ENCODE measurements around the gene MLLT6.

DNA sequence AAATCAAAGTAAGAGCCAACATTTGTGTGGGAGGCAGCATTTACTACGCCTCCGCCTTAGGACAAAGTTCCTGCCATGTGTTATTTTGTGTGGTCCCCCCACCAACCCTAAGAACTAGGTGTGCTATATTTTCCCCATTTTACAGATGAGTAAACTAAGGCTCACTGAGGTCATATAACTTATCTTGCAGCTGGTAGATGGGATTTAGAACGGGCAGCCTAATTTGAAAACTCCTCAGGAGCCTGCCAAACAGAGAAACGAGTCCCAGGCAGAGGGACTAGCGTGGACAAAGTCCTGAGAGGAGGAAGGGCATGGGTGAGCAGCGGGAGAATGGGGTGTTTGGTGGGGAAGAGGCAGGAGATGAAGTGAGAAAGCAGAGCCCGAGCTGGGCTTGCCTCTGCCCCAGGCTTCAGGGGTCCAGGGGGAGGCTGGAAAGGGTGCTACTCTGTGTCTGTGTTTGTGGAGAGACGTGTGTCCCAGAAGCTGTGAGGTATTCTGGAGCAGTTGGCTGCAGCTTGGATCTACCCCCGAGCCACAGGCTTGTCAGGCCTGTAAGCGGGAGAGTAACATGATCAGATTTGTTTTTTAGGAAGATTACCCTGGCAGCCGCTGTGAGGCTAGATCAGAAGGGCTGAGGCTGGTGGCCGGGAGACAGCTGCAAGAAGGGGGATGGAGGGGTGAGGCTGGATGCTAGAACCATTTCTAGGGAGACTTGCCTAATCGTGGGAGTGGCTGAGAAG is 5.0 kb downstream of the MLLT6 start:
- TF ChIP-seq MXD4 (CRISPR knock-in tag; IDR thresholded peaks at IDR 0.05; ENCODE audit: borderline replicate concordance) (no peak), CREB1 (CRISPR knock-in tag; IDR thresholded peaks at IDR 0.05) (no peak), TEAD4 (CRISPR knock-in tag; IDR thresholded peaks at IDR 0.05) (no peak), SMAD4 (CRISPR knock-in tag; IDR thresholded peaks at IDR 0.05) (no peak), RELA (CRISPR knock-in tag; IDR thresholded peaks at IDR 0.05; ENCODE audit: borderline replicate concordance) (no peak), GABPB1 (CRISPR knock-in tag; IDR thresholded peaks at IDR 0.05) (no peak), NR3C1 (CRISPR knock-in tag; conservative IDR thresholded peaks at IDR 0.05; ENCODE audit: low read depth) (no peak)
- TF ChIP-seq, protein P1, sequence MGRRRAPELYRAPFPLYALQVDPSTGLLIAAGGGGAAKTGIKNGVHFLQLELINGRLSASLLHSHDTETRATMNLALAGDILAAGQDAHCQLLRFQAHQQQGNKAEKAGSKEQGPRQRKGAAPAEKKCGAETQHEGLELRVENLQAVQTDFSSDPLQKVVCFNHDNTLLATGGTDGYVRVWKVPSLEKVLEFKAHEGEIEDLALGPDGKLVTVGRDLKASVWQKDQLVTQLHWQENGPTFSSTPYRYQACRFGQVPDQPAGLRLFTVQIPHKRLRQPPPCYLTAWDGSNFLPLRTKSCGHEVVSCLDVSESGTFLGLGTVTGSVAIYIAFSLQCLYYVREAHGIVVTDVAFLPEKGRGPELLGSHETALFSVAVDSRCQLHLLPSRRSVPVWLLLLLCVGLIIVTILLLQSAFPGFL (CRISPR knock-in tag; IDR thresholded peaks at IDR 0.05; ENCODE audit: borderline replicate concordance), result no peak
- TF ChIP-seq, protein P2, sequence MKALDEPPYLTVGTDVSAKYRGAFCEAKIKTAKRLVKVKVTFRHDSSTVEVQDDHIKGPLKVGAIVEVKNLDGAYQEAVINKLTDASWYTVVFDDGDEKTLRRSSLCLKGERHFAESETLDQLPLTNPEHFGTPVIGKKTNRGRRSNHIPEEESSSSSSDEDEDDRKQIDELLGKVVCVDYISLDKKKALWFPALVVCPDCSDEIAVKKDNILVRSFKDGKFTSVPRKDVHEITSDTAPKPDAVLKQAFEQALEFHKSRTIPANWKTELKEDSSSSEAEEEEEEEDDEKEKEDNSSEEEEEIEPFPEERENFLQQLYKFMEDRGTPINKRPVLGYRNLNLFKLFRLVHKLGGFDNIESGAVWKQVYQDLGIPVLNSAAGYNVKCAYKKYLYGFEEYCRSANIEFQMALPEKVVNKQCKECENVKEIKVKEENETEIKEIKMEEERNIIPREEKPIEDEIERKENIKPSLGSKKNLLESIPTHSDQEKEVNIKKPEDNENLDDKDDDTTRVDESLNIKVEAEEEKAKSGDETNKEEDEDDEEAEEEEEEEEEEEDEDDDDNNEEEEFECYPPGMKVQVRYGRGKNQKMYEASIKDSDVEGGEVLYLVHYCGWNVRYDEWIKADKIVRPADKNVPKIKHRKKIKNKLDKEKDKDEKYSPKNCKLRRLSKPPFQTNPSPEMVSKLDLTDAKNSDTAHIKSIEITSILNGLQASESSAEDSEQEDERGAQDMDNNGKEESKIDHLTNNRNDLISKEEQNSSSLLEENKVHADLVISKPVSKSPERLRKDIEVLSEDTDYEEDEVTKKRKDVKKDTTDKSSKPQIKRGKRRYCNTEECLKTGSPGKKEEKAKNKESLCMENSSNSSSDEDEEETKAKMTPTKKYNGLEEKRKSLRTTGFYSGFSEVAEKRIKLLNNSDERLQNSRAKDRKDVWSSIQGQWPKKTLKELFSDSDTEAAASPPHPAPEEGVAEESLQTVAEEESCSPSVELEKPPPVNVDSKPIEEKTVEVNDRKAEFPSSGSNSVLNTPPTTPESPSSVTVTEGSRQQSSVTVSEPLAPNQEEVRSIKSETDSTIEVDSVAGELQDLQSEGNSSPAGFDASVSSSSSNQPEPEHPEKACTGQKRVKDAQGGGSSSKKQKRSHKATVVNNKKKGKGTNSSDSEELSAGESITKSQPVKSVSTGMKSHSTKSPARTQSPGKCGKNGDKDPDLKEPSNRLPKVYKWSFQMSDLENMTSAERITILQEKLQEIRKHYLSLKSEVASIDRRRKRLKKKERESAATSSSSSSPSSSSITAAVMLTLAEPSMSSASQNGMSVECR (CRISPR knock-in tag; IDR thresholded peaks at IDR 0.05; ENCODE audit: borderline replicate concordance), result no peak
- TF ChIP-seq, protein P3, sequence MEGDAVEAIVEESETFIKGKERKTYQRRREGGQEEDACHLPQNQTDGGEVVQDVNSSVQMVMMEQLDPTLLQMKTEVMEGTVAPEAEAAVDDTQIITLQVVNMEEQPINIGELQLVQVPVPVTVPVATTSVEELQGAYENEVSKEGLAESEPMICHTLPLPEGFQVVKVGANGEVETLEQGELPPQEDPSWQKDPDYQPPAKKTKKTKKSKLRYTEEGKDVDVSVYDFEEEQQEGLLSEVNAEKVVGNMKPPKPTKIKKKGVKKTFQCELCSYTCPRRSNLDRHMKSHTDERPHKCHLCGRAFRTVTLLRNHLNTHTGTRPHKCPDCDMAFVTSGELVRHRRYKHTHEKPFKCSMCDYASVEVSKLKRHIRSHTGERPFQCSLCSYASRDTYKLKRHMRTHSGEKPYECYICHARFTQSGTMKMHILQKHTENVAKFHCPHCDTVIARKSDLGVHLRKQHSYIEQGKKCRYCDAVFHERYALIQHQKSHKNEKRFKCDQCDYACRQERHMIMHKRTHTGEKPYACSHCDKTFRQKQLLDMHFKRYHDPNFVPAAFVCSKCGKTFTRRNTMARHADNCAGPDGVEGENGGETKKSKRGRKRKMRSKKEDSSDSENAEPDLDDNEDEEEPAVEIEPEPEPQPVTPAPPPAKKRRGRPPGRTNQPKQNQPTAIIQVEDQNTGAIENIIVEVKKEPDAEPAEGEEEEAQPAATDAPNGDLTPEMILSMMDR (IDR thresholded peaks at IDR 0.05), result no peak
- TF ChIP-seq, protein P4, sequence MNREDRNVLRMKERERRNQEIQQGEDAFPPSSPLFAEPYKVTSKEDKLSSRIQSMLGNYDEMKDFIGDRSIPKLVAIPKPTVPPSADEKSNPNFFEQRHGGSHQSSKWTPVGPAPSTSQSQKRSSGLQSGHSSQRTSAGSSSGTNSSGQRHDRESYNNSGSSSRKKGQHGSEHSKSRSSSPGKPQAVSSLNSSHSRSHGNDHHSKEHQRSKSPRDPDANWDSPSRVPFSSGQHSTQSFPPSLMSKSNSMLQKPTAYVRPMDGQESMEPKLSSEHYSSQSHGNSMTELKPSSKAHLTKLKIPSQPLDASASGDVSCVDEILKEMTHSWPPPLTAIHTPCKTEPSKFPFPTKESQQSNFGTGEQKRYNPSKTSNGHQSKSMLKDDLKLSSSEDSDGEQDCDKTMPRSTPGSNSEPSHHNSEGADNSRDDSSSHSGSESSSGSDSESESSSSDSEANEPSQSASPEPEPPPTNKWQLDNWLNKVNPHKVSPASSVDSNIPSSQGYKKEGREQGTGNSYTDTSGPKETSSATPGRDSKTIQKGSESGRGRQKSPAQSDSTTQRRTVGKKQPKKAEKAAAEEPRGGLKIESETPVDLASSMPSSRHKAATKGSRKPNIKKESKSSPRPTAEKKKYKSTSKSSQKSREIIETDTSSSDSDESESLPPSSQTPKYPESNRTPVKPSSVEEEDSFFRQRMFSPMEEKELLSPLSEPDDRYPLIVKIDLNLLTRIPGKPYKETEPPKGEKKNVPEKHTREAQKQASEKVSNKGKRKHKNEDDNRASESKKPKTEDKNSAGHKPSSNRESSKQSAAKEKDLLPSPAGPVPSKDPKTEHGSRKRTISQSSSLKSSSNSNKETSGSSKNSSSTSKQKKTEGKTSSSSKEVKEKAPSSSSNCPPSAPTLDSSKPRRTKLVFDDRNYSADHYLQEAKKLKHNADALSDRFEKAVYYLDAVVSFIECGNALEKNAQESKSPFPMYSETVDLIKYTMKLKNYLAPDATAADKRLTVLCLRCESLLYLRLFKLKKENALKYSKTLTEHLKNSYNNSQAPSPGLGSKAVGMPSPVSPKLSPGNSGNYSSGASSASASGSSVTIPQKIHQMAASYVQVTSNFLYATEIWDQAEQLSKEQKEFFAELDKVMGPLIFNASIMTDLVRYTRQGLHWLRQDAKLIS (CRISPR knock-in tag; IDR thresholded peaks at IDR 0.05; ENCODE audit: borderline replicate concordance), result no peak
- TF ChIP-seq, protein P5, sequence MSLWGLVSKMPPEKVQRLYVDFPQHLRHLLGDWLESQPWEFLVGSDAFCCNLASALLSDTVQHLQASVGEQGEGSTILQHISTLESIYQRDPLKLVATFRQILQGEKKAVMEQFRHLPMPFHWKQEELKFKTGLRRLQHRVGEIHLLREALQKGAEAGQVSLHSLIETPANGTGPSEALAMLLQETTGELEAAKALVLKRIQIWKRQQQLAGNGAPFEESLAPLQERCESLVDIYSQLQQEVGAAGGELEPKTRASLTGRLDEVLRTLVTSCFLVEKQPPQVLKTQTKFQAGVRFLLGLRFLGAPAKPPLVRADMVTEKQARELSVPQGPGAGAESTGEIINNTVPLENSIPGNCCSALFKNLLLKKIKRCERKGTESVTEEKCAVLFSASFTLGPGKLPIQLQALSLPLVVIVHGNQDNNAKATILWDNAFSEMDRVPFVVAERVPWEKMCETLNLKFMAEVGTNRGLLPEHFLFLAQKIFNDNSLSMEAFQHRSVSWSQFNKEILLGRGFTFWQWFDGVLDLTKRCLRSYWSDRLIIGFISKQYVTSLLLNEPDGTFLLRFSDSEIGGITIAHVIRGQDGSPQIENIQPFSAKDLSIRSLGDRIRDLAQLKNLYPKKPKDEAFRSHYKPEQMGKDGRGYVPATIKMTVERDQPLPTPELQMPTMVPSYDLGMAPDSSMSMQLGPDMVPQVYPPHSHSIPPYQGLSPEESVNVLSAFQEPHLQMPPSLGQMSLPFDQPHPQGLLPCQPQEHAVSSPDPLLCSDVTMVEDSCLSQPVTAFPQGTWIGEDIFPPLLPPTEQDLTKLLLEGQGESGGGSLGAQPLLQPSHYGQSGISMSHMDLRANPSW (CRISPR knock-in tag; conservative IDR thresholded peaks at IDR 0.05; ENCODE audit: low read depth), result no peak
- TF ChIP-seq, protein P6, sequence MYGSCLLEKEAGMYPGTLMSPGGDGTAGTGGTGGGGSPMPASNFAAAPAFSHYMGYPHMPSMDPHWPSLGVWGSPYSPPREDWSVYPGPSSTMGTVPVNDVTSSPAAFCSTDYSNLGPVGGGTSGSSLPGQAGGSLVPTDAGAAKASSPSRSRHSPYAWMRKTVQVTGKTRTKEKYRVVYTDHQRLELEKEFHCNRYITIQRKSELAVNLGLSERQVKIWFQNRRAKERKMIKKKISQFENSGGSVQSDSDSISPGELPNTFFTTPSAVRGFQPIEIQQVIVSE (CRISPR knock-in tag; IDR thresholded peaks at IDR 0.05; ENCODE audit: borderline replicate concordance), result no peak
